Suppressor macrophage treated with lipopolysaccharide for 4 hours (primary cell): ENCODE results near the gene EFNA5.
"Not testable (repeated sequence)": the region's sequence is repeated elsewhere in the genome, so short reads cannot be mapped to it uniquely, and the experiment has no call there.

ENCODE experiments used
- DNase-seq: peaks from one replicate; pipeline ENCODE4 v3.0.0-alpha.2; 2020

Gene EFNA5

DNA sequence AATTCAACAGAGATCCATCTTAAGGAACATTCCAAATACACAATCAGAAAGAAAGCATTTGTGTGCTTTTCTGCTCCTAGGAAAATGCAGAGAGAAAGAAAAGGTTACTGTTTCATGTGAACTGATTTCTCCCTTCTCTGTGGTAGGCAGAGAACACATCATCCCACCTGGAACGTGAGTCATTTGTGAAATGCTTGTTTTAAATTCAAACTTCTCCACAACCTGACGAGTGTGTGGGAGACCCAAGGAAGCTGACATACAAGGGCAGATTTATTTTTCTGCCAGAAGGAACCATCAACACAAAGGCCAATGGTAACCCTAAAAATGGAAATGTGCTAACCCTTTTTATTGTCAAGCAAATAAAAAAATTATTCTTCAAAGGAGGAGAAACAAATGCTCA, 156.4 kb downstream of the EFNA5 start:
- no peak for DNase-seq

DNA sequence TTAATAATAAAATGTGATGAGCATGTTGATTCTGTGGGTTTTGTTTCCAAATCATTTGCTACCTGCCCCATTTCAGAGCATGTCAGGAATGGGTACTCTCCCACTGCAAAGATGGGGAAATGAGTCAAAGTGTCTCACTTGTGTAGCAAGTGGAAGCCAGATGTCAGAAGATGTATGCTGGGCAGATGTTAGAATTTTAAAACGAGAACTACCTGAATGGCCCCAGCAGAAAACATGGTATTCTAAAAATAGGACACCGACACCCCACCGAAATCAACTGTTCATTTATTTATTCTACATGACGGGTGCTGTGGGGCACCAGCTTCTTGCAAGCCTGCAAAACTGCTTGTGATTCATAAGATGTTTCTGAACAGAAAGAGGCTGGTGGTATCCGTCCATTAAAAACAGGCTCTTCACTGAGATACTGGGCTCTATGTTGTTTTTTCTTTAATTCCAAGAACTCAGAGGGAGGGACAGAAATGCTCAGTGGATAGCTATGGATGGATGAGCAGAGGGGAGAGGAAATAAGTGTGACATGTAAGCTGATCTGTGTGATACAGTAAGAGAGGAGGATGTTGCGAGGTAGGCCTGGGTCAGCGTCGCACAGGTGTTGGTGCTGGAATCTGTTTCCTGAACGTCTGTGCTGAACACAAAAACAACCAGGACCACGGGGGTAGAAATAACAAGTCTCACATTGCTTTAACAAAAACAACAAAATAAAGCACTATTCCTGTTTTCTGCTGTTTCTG, 157.2 kb downstream of the EFNA5 start:
- no peak for DNase-seq

DNA sequence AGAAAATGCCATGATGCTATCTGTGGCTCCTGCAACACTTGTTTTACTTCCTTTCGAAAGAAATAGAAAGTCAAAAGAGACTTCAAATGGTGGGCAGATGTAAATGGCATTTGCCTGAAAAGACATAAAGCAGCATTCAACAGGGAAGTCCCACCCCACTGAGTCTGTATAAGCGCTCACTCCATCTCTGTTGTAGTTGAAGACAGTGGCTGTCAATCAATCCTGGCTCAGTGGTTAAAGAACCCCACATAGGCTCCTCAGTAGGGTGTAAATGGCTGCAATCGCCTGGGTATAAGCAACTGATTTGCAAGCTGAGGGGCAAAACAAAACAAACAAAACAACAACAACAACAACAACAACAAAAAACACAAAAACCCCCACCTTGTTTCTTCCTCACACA, 158.7 kb downstream of the EFNA5 start:
- DNase-seq, result no peak

DNA sequence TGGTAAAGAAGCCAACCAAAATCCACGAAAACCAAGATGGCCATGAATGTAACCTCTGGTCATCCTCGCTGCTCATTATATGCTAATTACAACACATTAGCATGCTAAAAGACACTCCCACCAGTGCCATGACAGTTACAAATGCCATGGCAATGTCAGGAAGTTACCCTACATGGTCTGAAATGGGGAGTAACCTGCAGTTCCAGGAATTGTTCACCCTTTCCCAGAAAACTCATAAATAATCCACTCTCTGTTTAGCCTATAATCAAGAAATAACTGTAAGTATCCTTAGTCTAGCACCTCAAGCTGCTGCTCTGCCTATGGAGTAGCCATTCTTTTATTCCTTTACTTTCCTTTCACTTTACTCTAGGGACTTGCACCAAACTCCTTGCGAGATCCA, 160.6 kb downstream of the EFNA5 start:
- no peak for DNase-seq

DNA sequence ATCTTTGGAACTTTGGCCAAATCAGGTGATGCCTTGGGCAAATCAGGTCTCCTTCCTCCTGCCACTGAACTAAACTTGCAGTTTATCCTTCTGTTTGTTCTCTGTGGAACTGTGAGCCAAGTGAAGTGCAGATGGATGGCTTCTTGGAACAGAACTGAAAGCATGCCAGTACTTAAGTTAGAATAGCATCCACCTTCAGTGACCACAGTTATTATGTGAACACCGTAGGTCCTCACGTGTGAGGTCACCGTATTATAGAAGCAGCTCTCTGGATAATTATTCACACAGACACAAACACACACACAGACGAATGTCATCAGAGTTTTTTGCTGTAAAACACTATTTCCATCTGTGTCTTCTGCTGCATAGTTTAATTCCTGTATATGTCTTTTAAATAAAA, 162.6 kb downstream of the EFNA5 start:
- no peak for DNase-seq

DNA sequence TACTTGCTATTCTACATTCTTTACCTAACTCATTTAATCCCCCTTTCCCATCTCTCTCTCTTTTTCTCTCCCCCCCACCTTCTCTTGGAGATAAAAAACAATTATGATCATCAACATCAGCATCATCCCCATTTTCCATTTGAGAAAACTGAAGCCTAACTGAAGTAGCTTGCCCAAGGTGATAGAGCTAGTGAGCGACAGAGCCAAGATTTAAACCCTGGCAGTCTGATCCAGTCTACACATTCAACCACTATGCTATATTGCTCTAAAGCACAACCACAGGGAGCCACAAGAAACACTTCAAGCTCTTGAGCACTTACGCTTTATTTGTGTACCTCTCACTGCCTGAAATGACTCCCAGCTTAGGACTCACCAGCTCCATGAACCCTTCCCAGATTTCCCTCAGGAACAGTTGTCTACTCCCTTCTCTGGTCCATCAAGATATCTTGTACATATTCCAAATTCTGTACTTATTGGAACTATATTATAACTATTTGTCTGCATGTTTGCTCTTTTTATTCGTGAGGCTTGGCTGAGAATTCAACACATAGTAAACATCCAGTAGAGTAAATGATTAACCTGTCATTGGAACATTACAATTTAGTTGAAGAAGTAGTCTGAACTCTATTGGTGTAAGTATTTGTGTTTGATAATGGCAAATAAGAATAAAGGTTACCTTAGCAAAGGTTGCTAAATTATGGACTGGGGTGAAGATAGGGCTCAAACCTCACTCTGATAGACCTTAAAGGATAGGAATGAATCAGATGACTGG, 164.8 kb downstream of the EFNA5 start:
- DNase-seq, result no peak

DNA sequence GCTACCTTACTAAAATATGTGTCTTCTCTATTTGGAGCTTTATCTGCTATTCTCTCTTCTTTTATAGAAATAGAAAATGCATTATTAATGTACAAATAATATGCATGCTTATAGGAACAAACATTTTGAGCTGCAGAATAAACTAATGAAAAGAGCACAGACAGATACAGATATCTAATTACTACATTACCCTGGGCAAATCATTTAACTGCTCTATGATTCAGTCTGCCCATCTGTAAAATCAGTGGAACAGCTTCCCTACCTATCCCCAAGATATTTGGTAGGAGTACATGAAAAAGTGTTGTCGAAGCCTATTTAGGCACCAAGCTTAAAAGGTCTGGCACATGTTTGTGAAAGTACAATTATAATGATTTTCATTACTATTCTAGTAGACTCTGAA, 166.3 kb downstream of the EFNA5 start:
- no peak for DNase-seq

DNA sequence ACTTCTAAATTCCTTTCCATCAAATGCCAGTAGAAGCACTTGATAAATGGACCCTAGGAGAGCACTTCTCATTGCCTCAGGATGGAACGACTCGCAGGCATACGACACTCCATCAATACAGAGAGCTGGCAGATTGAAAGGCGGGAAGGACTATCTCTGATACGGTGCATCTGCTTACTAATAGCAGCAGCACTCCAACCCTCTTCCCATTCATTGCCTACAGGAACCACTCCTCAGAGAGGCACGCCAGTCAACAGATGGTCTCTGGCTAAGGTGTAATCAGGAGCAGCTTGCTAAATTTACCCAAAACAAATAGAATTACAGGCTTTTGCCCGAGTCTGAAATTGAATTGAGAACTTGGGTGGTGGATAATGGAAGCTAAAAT, 168.1 kb downstream of the EFNA5 start:
- DNase-seq, result no peak

GRCh38 chr5:107501965-107502675, 168.6 kb downstream of the EFNA5 start:
- DNase-seq, result peak; percentile 8

DNA sequence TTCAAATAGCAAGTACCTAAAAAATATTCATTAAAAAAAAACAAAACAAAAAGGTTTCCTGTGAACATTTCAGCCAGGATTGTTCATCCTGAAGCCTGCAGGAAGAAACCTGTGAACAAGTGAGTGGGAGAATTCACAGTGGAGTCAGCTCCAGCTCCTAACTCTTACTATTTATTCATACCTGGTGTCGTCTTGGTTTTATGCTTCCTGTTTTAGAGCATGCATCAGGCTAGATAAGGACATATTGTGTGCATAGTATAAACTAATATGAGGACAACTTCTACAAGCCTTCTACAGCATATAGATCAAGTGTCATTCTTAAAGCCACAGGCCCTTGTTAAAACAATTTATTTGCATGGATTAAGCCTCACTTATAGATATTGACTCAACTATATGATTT, 169.9 kb downstream of the EFNA5 start:
- DNase-seq, result no peak

DNA sequence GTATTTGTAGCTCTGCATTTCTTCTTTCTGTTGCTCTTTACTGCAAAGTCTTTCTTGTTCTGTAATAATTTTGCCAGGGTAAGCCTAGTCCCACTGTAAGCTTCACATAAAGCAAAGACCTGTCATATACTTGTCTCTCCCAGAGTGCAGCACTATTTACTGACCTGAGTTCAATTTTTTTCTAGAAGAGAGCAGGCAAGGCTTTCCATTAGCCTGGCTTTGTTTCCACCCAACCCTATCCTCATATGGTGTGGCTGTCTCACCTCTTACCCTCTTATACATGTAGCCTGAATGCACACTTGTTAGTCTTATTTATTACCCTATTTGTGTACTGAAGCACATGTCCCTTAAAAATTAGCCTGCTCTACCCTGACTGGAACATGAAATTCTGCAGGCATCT, 170.4 kb downstream of the EFNA5 start:
- DNase-seq, result no peak

- DNase-seq, result no peak
Measured at GRCh38 chr5:107499776-107500175, 171.0 kb downstream of the EFNA5 start.

DNA sequence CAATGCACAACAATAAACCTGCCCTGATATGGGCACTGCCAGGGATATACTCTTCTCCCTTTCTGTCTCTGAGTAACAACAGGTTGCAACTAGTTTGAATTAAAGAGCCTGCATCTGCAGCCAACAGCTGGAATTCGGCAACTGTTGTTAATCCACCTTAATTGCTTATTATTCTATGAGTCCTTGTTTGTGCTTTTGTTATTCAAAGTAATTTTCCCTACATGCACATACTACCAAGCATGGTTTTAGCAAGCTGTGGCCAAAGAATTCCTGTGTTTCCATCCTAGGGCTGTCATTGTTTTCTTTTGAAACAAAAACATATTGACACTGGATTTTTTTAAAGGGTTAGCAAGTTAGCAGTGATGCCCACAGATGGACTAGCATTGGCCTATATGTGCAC, 171.5 kb downstream of the EFNA5 start:
- DNase-seq, result no peak

- no peak for DNase-seq
Measured at GRCh38 chr5:107496466-107496865, 174.3 kb downstream of the EFNA5 start.

DNA sequence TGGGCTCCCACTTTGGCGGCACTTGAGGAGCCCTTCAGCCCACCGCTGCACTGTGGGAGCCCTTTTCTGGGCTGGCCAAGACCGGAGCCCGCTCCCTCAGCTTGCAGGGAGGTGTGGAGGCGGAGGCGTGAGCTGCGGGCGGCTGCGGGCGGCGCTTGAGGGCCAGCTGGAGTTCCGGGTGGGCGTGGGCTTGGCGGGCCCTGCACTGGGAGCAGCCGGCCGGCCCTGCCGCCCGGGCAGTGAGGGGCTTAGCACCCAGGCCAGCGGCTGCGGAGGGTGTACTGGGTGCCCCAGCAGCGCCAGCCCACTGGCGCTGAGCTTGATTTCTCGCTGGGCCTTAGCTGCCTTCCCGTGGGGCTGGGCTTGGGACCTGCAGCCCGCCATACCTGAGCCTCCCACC, 176.6 kb downstream of the EFNA5 start:
- not testable (repeated sequence) for DNase-seq

DNA sequence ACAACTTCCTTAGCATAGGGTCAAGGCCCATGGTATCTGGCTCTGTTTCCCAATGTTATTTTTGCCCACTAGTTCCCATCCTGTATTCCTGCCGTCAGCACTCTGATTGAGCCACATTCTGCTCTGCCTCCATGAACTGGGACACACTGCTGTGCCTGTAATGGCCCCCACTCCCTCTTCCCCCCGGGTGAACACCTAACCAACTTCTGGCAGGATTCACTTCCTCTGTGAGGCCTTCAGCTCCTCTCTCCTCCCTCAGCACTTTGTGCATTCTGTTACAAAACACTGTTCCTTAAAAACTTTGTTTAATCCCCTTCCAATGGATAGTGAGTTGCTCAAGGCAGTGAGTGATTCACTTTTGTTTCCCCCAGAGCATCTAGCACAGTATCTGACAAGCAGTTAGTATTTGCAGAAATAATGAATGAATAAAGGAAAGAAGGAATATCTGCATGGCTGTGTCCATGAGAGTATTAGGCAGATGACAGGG, 183.6 kb downstream of the EFNA5 start:
- DNase-seq, result peak; percentile 31

- DNase-seq, result peak; percentile 25
Measured at GRCh38 chr5:107486489-107486888, 184.2 kb downstream of the EFNA5 start.

- DNase-seq, result no peak
Measured at GRCh38 chr5:107485184-107485583, 185.6 kb downstream of the EFNA5 start.

GRCh38 chr5:107484281-107484680, 186.5 kb downstream of the EFNA5 start:
- no peak for DNase-seq

DNA sequence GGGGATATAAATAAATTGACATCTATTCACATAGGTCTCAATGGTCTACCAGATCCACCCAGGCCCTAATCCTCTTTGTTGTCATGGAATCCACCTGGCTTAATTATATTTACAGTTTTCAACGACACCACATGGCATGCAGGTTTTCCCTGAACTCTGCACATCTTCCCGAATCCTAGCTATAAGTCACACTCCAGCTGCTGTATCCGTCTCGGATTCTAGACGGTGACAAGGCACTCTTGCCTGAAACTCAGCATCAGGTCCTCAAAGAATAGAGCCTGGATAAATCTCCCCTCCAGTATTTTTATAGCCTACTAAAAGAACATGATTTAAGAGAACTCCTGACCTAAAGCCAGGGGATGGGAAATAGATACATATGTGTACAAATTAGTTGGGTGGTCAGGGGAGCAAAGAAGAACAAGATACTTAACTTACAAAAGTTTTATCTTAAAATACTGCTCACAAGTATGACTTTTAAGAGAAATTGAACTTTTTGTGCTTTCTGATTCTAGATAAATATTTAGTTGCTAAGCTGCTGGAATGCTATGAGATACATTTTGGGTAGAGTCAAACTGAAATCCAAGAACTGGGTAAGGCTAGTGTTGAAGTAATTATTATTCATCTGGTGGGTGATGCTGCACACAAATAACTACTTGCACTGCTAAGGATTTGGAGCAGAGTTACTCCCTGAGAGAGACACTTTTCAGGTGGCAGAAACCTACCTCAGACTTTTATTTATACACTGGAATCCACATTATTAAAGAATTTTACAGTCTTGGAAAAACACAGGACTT, 187.3 kb downstream of the EFNA5 start:
- no peak for DNase-seq

DNA sequence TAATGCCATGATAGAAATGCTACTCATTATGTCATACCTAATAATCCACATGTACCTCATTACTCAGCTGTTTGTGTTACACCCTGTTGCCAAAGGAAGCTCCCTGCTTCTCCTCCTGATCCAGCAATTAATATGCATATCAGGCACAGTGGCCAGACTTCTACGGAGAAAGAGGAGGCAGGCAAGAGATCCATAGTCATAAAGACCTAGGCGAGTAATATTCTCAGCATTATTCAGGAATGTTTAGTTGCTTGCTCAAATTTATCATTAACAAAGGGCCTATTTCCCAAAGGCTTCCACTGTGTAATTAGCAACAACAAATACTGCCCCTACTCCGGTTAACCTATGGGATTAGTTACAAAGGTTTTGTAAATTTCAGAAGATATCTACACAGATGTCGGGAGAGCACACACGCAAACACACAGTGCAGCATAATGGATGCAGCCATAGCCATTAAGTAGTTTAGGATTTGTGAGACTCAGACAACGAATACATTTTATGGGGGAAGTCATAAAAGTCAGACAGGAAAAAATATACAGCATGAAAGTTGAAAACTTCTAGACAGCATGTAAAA, 192.6 kb downstream of the EFNA5 start:
- no peak for DNase-seq

- no peak for DNase-seq
Measured at GRCh38 chr5:107477492-107477891, 193.2 kb downstream of the EFNA5 start.

DNA sequence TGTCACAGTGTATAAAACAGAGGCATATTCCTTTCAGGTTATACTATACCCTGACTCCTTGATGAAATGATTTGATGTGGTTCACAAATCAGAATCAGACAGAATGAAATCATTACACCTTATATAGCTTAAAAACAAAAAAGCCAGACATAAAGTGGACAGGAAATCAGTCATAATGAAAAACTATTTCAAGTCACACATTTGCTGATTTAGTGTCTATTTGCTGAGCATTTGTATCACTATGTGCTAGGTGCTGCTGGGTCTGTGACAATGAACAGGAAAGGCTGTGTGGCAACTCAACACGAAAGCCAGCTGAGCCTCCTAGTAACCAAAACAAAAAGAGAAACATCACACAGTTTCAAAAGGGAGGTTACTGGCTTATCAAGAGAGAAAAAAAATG, 194.0 kb downstream of the EFNA5 start:
- DNase-seq, result peak; percentile 17
